OCI-M2 (cell line): ENCODE data around the gene SPDYE6.
"Not testable (repeated sequence)": the region's sequence is repeated elsewhere in the genome, so short reads cannot be mapped to it uniquely, and the experiment has no call there.

ENCODE experiments used
- DNase-seq: peaks from one replicate; lab custom pipeline; 2025; ENCODE audit not compliant: unreplicated experiment; lab: John Stamatoyannopoulos, UW

Gene SPDYE6

GRCh38 chr7:102363549-102364393, 7.5 kb upstream of the SPDYE6 start:
- DNase-seq, result peak; percentile 74

DNA sequence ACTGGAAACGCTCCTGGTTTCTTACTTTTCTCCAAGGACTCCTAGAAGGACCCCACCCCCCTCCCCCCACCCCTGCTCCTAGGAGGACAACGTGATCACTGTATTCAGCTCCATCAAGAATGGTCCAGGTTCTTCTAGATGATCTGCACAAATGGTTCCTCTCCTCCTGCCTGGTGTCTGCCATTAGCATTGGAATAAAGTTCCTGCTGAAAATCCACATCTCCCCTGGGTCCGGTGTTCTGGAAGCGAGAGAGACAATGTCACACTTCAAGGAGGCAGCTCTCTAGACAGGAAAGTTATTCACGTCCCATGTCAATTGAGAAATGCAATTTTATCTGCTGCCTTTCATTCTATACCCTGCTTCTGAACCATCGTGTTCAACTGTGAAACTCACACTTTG, 9.3 kb downstream of the SPDYE6 start:
- not testable (repeated sequence) for DNase-seq

GRCh38 chr7:102340599-102341368, 15.5 kb downstream of the SPDYE6 start:
- DNase-seq, result not testable (repeated sequence)

DNA sequence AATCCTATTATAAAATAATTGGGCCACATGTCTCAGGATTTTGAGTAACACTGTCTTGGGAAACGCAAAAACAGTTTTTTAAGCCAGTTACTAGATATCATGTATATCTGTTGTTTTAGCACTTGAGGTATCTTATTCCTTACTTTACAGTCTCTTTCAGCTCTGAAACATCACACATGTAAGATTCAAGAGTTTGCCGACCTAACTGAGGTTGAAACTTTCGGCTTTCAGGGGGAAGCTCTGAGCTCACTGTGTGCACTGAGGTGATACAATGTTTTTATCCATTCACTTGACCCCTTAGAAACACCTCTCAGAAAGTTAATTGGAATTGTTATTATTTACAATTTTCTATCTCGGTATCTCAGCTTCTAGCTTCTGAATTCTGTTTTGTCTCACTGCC, 18.8 kb downstream of the SPDYE6 start:
- not testable (repeated sequence) for DNase-seq

DNA sequence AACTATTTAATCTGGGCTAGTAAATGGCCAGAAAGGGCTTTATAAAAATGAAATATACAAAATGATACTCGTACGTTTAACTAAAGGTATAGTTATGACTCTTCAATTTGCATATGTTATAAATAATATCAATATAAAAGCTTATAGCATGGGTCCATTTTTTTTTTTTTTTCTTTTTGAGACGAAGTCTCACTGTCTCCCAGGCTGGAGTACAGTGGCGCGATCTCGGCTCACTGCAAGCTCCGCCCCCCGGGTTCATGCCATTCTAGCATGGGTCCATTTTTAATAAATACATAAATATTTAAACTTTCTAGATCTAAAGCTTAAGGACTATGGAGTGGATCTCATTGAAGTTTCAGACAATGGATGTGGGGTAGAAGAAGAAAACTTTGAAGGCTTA, 19.2 kb downstream of the SPDYE6 start:
- DNase-seq, result not testable (repeated sequence)

- not testable (repeated sequence) for DNase-seq
Observed at GRCh38 chr7:102335574-102335973, 20.7 kb downstream of the SPDYE6 start.

- DNase-seq, result not testable (repeated sequence)
Observed at GRCh38 chr7:102330666-102331460, 25.4 kb downstream of the SPDYE6 start.

DNA sequence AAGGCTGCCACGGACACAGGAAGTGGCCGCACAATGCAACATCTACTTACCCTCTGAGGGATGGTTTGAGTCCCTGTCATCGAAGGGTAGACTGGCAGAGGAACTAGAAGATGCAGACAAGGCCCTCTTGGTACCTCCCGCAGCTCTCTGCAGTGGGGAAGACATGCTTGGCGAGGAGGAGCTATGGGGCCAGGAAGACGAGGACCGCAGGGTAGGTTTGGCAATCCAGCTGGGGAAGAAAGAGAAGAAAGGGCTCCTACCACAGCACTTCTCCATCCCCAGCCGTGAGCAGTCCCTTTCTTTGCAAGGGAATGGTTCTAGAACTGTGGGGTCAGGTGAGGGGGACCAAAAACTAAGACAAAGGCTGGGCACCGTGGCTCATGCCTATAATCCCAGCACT, 26.9 kb downstream of the SPDYE6 start:
- not testable (repeated sequence) for DNase-seq

DNA sequence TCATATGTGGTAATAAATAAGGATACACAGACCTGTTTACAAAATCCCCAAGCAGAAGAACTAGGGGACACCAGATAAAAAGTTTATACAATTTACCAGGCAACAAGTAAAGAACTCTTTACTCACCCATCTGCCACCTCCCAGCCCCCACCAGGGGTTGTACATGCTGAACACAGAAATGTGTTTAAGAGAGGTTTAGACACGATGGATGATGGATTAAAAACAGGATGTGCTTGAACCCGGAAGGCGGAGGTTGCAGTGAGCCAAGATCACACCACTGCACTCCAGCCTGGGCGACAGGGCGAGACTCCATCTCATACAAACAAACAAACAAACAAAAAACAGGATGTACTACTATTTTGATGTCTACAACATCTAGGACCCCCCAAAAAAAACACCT, 27.4 kb downstream of the SPDYE6 start:
- DNase-seq, result not testable (repeated sequence)

DNA sequence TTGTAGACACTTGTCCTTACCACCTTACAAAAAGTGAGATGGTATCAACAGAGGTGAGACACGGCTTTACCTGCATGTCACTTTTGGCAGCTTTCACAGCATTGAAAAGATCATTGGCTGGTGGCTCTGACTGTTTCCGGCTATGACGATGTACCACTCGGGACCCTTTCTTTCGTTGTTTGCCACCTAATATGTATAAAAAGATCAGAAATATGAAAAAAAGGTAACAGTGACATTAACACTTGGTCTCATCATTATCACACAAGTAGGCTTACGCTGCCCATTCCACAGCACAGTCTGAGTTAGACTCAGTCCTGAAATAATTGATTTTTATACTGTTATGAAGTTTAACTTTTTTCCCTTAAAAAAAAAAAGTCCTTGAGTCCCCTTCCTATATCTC, 29.1 kb downstream of the SPDYE6 start:
- DNase-seq, result not testable (repeated sequence)

- no peak for DNase-seq
Observed at GRCh38 chr7:102326157-102326889, 29.9 kb downstream of the SPDYE6 start.

DNA sequence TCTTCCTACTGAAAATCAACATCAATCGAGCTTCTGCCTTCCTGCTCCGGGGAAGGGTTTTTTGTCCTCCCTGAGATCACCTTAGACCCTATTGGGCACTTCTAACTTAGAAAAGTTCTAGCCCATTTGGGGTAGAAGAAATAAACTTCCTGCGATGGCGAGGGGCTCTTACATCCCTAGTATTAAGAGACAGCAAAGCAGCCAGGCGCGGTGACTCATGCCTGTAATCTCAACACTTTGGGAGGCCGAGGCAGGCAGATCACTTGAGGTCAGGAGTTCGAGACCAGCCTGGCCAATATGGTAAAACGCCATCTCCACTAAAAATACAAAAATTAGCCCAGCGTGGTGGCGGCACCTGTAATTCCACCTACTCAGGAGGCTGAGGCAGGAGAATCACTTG, 31.1 kb downstream of the SPDYE6 start:
- not testable (repeated sequence) for DNase-seq

- no peak for DNase-seq
Observed at GRCh38 chr7:102323914-102324195, 32.4 kb downstream of the SPDYE6 start.

GRCh38 chr7:102322202-102322715, 34.0 kb downstream of the SPDYE6 start:
- DNase-seq, result no peak

GRCh38 chr7:102321351-102322201, 34.7 kb downstream of the SPDYE6 start:
- DNase-seq, result no peak

- no peak for DNase-seq
Observed at GRCh38 chr7:102320601-102321350, 35.5 kb downstream of the SPDYE6 start.

- DNase-seq, result no peak
Observed at GRCh38 chr7:102320181-102320580, 36.1 kb downstream of the SPDYE6 start.

- DNase-seq, result no peak
Observed at GRCh38 chr7:102319671-102320070, 36.6 kb downstream of the SPDYE6 start.

DNA sequence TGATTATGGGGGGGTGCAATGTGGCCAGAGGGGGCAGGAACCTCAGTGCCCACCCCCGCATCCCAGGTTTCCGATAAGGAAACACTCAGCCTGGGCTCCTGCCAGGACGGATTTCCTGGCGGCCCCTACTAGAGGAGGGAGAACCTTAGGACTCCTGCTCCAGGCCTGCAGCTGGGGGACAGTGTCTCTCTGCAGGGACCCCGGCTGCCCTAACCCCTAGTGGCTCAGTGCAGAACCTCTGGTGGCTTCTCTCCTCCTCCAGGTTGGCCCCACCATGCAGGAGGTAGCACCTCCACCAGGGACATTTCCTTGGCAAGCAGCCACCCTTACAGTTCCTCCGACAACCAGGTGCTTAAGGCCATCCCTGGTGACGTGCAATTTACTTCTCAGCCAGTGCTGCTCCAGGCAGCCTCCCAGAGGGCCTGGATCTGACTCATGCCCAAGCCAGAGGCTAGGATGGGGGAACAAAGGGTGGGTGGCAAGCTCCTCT, 37.7 kb downstream of the SPDYE6 start:
- no peak for DNase-seq
